Nephron progenitor cell (in vitro differentiated cells): ENCODE measurements around the gene HEATR3.

Experiments used
- DNase-seq: peaks from one replicate; pipeline ENCODE4 v3.0.0; 2021
- H3K27ac Mint-ChIP-seq: 2 replicates; pipeline ENCODE4 v1.8.0; 2021; ENCODE audit warnings: mild to moderate bottlenecking, moderate library complexity, mixed read lengths
- H3K27me3 Mint-ChIP-seq: 2 replicates; pipeline ENCODE4 v1.8.0; 2021; ENCODE audit warnings: mild to moderate bottlenecking, low read depth, mixed read lengths; ENCODE audit not compliant: poor library complexity
- H3K36me3 Mint-ChIP-seq: 2 replicates; pipeline ENCODE4 v1.8.0; 2021; ENCODE audit warnings: low read depth, mixed read lengths
- H3K4me1 Mint-ChIP-seq: 2 replicates; pipeline ENCODE4 v1.8.0; 2021; ENCODE audit warnings: mixed read lengths
- H3K4me3 Mint-ChIP-seq: 2 replicates; pipeline ENCODE4 v1.8.0; 2021; ENCODE audit warnings: mild to moderate bottlenecking, moderate library complexity, mixed read lengths
- H3K9me3 Mint-ChIP-seq: 2 replicates; pipeline ENCODE4 v1.8.0; 2021; ENCODE audit warnings: mild to moderate bottlenecking, moderate library complexity, mixed read lengths
- CTCF ChIP-seq: fragments of 200-600 bp; sonication (generic); IDR thresholded peaks from 2 replicates; pipeline ENCODE4 v1.5.0; 2021; ENCODE audit warnings: antibody characterized with exemption

HEATR3 gene

GRCh38 chr16:50065624-50066481 lies at the start of gene HEATR3:
Gene HEATR3, plus strand, starts transcription at chr16:50065970. Its CDS starts 162 bp downstream, at chr16:50066132.
- DNase-seq: peak; percentile 95
- Mint-ChIP-seq H3K27ac (peak within 1 kb of the TSS; percentile 89), H3K36me3 (peaks cover 9% of the 10 kb centered on the region), H3K27me3 (peaks cover 5% of the 10 kb centered on the region), H3K4me1 (peaks cover 28% of the 10 kb centered on the region), H3K9me3 (no peaks in the 10 kb centered on the region), H3K4me3 (peak within 1 kb of the TSS; percentile 91)
- no peak for TF ChIP-seq CTCF

GRCh38 chr16:50017553-50017952 lies 48.2 kb upstream of the HEATR3 start:
- no peak for TF ChIP-seq CTCF
- H3K4me1 Mint-ChIP-seq: peaks cover 13% of the 10 kb centered on the region
- H3K36me3 Mint-ChIP-seq: no peaks in the 10 kb centered on the region
- peaks cover 16% of the 10 kb centered on the region for H3K27me3 Mint-ChIP-seq
- no peak overlapping the region for H3K4me3 Mint-ChIP-seq
- no peak for DNase-seq
- H3K27ac Mint-ChIP-seq: no peak overlapping the region
- no peaks in the 10 kb centered on the region for H3K9me3 Mint-ChIP-seq

- Mint-ChIP-seq H3K9me3 (no peaks in the 10 kb centered on the region), H3K27ac (peak overlapping the region; percentile 7), H3K27me3 (peaks cover 9% of the 10 kb centered on the region), H3K36me3 (no peaks in the 10 kb centered on the region), H3K4me1 (peaks cover 32% of the 10 kb centered on the region), H3K4me3 (no peak overlapping the region)
- TF ChIP-seq CTCF: no peak
- no peak for DNase-seq
These were observed 44.2 kb upstream of the HEATR3 start for GRCh38 chr16:50021544-50021943.

- H3K27ac Mint-ChIP-seq: no peak overlapping the region
- TF ChIP-seq CTCF: no peak
- H3K9me3 Mint-ChIP-seq: no peaks in the 10 kb centered on the region
- peaks cover 9% of the 10 kb centered on the region for H3K27me3 Mint-ChIP-seq
- DNase-seq: no peak
- H3K36me3 Mint-ChIP-seq: peaks cover 8% of the 10 kb centered on the region
- H3K4me1 Mint-ChIP-seq: peaks cover 32% of the 10 kb centered on the region
- no peak overlapping the region for H3K4me3 Mint-ChIP-seq
These were observed 42.1 kb upstream of the HEATR3 start for GRCh38 chr16:50023641-50024040.

GRCh38 chr16:50024207-50024606 lies 41.6 kb upstream of the HEATR3 start:
- Mint-ChIP-seq H3K27ac (no peak overlapping the region), H3K27me3 (peaks cover 5% of the 10 kb centered on the region), H3K4me3 (peak overlapping the region; percentile 95), H3K36me3 (peaks cover 10% of the 10 kb centered on the region), H3K9me3 (no peaks in the 10 kb centered on the region), H3K4me1 (peaks cover 32% of the 10 kb centered on the region)
- no peak for DNase-seq
- no peak for TF ChIP-seq CTCF
